Activated CD8-positive, alpha-beta memory T cell treated with anti-CD3 and anti-CD28 coated beads, Interleukin-2, amount 10 ng/mL, durations not matched to agents 7 days and 5 days (primary cell): ENCODE measurements around the gene RNASE13. TPM values are rescaled to one million over a fixed set of nuclear protein-coding genes. Genes with fewer than 3 reads are reported as not detected.

Experiments
- microRNA-seq: library from miRNA; unstranded; fragments of <30 nt; microRNA quantifications from one replicate; pipeline ENCODE4 v1.2.0, GENCODE V29; 2022
- total RNA-seq, 2 experiments: library from RNA; stranded (reverse); gene quantifications; one replicate each; pipeline ENCODE4 v1.2.3, GENCODE V29; 2021

RNASE13 gene
- total RNA-seq, 2 experiments from 2014 or later, result not detected

Small RNA genes within 50 kb of the gene (microRNA-seq; reads per million reads assigned to microRNA genes)
- not detected for gene MIR6717

Other genes with a start within 250 kb of the RNASE13 start
- not detected for gene RNASE1, start 232.0 kb downstream of the RNASE13 start, total RNA-seq
- not detected for gene RNASE3, start 143.4 kb downstream of the RNASE13 start, total RNA-seq
- not detected for gene RNASE2, start 79.3 kb downstream of the RNASE13 start, total RNA-seq
- gene METTL17, start 44.8 kb downstream of the RNASE13 start, total RNA-seq, result 100 to 1,000 TPM; 102 to 111 TPM
- gene SLC39A2, start 35.5 kb downstream of the RNASE13 start, total RNA-seq, result under 1 TPM; 0.16 to 0.44 TPM
- gene NDRG2, start 9.7 kb downstream of the RNASE13 start, total RNA-seq, result 1 to 10 TPM; 2.1 to 6.9 TPM
- gene TPPP2, start 4.6 kb downstream of the RNASE13 start, total RNA-seq, result not detected
- not detected for gene RNASE7, start 7.6 kb upstream of the RNASE13 start, total RNA-seq
- gene RNASE8, start 23.0 kb upstream of the RNASE13 start, total RNA-seq, result not detected
- gene ARHGEF40, start 35.5 kb upstream of the RNASE13 start, total RNA-seq, result under 1 TPM in 1 of 2 experiments, not detected in 1; 0.09 TPM
- 1 to 10 TPM; 5.8 to 5.9 TPM for gene ZNF219, start 63.8 kb upstream of the RNASE13 start, total RNA-seq
- gene TMEM253, start 66.3 kb upstream of the RNASE13 start, total RNA-seq, result not detected
- not detected for gene OR5AU1, start 121.3 kb upstream of the RNASE13 start, total RNA-seq
- 100 to 1,000 TPM; 718 to 921 TPM for gene HNRNPC, start 234.6 kb upstream of the RNASE13 start, total RNA-seq
- gene RPGRIP1, start 245.3 kb upstream of the RNASE13 start, total RNA-seq, result not detected